GDM1 (cell line): ENCODE measurements around the gene PDE4D.
"Not testable (repeated sequence)": the region's sequence is repeated elsewhere in the genome, so short reads cannot be mapped to it uniquely, and the experiment has no call there.

Source experiments
- DNase-seq: peaks from one replicate; lab custom pipeline; 2025; lab: John Stamatoyannopoulos, UW

PDE4D gene

GRCh38 chr5:59071755-59072549 is 821.6 kb downstream of the PDE4D start:
- DNase-seq = no peak

DNA sequence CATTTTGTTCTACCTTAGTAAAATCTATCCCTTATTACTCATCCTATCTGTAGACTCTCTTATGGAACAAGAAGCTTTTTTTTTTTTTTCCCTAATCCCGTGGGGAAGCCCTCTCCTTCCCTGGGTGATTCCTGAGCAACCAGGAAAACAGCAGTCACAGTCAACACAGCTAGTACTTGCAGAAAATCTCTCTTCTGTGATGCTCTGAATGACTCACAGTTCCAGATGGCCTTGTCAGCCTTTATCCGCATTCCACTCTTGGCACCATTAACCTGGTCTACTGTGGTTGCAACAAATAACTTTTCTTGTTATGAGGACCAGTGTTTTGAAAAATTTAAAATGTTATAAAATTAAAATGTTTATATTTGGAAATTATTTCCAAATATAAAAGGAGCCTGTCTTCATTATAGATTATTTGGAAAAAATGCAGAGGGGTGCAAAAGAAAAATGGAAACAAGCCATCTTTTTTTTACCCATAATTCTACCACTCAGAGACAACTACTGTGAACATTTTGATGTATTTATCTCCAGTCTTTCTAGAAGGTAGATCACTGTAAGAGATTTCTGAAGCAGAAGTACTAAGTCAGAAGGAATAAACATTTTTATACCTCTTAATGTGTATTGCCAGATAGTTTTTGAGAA is 824.0 kb downstream of the PDE4D start:
- DNase-seq = no peak

DNA sequence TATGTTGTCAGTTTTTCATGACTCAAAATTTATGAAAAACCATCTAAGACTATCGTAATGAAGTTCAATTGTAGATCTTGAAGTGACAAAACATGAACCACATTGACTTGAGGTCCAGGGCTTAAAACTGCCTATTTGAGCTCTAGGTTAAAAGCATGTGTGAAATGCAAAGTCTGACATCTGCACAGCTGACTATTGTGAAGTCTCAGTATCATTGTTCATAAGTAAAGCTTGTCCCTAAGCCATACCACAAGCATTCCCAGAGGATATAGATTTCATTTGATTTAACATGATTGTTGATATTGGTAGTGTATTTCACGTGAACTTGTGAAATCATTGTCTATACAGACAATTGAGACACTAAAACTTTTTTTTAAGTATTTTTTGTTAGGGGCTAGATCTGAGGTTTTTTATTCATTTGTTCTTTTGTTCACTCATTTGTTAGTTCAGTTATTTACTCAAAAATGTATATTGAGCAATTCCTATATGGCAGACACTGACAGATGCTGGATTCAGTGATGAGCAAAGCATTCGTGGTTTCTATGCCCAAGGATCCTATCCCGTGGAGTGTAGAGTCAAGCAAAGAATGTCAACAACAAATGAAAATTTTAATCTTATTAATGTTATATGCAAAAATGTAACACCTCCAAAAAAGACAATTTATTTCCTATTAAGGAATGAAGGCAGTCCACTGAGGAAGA is 825.4 kb downstream of the PDE4D start:
- no peak for DNase-seq

DNA sequence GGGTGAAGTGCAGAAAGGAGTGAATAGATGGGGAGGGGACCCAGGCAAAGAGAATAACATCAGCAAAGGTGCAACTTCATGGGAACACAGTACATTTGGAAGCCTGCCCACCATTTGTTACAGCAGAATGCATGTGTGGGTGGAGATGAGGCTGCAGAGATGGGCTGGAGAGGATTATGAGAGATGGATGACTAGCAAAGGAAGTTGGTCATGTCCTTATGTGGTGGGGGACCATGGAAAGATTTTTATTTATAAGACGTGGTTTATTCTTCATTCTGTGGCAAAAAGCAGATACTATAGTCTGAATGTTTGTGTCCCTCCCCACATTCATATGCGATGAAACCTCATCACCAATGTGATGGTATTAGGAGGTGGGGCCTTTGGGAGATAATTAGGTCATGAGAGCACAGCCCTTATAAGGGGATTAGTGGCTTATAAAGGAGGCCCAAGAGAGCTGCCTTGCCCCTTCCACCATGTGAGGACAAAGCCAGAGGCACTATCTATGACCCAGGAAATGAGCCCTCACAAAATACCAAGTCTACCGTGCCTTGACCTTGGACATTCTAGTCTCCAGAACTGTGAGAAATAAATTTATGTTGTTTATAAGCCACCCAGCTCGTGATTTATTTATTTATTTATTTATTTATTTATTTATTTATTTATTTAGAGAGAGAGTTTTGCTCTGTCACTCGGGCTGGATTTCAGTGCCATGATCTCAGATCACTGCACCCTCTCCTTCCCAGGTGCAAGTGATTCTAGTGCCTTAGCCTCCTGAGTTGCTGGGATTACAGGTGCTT is 827.0 kb downstream of the PDE4D start:
- no peak for DNase-seq

DNA sequence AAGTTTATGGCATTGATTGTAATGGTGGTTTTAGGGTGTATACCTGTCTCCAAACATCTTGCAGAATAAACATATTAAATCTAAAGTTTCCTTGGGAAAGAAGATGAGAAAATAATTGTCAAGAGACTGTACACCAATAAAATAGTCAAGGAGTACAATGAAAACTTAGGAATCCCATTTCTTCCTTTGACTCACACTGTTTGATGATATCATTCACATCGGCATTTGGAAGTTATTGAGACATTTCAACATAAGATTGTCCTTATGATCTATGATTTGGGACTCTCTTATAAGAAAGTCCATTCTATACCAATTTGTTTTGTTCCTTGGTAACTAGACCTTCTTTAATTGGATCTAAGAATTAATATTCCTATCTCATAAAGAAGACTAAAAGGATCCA is 828.0 kb downstream of the PDE4D start:
- no peak for DNase-seq

GRCh38 chr5:59064293-59064692 is 829.2 kb downstream of the PDE4D start:
- DNase-seq = no peak

GRCh38 chr5:59062986-59063683 is 830.4 kb downstream of the PDE4D start:
- DNase-seq = no peak

GRCh38 chr5:59061377-59061776 is 832.1 kb downstream of the PDE4D start:
- DNase-seq = no peak

DNA sequence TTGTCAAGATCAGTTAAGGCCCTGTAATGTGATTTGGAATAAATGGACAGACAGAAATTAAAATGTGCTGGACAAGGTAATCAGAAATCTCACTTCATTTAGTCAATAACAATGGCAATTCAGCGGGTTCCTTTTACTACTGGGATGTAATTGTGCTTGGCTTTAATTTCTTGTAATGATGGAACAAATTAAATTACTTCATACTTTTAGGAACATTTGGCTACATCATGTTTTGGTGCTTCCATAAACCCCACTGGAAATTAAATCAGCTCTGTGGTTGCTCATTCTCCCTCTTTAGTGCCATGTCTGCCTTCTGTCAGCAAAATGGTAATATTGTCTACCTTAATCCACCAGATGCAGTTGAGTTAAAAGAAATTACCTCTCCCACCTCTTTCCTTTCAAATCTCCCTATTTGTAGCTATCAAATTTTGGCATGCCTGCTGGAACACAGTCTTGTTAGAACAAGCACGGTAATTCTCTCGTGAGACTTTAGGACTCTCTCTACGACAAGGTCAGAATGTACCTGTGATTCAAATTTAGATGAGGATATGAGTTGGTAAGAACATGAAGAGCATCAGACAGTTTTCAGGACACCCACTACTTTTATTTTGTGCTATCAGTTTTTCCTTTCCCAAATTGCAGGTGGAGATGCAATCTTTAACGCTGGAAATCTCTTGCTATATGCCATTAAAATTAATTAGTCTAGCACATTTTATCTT is 834.4 kb downstream of the PDE4D start:
- DNase-seq = no peak

- no peak for DNase-seq
These were observed 835.3 kb downstream of the PDE4D start for GRCh38 chr5:59058237-59058636.

DNA sequence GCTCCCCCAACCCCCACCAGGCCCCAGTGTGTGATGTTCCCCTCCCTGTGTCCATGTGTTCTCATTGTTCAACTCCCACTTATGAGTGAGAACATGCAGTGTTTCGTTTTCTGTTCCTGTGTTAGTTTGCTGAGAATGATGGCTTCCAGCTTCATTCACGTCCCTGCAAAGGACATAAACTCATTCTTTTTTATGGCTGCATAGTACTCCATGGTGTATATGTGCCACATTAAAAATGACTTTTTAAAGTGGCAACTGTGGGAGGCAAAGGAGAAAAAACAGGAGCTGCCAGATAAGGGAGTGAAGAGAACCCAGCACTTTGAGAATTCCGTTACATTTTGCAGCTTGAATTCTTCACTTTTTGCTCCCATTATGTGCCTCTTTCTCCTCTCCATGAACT is 836.9 kb downstream of the PDE4D start:
- DNase-seq = not testable (repeated sequence)

GRCh38 chr5:59055745-59056448 is 837.6 kb downstream of the PDE4D start:
- DNase-seq = no peak

DNA sequence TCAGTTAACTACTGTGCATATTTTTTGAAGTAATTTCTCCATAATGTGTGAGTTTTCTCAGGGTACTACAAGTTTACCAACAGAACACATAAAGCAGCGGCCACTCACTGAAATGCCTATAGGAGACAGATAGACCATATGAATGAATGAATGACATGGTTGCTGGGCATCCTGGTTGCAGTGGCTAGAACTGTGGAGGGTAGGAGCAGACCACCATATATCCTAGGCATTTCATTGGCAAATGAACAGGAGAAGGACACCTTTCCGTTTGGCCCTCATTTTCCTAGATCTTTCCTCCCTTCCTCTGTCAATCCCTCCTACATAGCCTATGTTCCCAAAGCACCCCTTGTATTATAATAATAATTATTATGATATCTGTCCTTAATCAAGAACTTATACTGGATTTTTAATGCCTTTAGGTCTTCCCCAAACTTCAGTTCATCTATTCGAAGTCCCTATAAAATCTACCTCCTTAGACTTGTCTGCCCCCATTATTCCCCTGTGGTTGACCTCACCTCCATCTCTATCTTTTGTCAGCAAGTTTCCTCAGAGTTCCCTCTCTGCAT is 838.5 kb downstream of the PDE4D start:
- no peak for DNase-seq

- DNase-seq = no peak
These were observed 841.6 kb downstream of the PDE4D start for GRCh38 chr5:59051951-59052350.

DNA sequence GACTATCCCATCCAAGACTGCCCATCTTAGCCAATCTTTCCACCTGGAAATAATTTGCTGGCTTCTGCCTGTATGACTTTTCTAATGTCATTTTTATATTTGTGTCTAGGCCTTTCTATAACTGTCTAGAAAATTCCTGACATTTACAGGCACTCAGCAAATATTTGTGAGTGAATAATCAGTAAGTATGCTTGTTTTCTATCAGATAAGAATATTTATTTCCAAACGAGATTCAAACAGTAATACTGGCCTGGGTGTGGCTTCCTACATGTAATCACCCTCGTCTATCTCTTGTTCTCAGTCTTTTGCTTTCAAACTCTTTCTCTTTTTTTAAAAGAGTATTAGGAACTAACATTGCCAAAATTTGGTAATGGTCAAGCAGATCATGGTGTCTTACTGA is 844.4 kb downstream of the PDE4D start:
- DNase-seq = no peak

- DNase-seq = no peak
These were observed 851.1 kb downstream of the PDE4D start for GRCh38 chr5:59042201-59043055.

DNA sequence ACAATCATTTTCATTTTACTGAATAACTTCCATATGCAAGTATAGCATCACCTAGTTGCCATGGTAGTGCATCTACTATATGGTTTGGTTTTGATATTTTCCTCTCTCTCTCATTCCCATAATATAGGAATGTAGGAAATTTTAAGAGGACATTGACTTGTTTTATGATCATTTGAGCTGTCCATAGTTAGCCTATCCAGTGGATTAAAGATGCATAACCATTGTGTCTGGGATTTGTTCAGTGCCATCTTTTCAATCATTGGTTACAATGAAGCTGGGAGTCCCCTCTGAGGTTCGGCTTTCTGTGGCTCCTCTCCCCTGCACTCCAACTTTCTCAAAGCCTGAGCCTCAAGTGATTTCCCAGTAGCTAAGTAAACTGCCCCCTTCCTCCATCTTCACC is 852.2 kb downstream of the PDE4D start:
- DNase-seq = no peak

DNA sequence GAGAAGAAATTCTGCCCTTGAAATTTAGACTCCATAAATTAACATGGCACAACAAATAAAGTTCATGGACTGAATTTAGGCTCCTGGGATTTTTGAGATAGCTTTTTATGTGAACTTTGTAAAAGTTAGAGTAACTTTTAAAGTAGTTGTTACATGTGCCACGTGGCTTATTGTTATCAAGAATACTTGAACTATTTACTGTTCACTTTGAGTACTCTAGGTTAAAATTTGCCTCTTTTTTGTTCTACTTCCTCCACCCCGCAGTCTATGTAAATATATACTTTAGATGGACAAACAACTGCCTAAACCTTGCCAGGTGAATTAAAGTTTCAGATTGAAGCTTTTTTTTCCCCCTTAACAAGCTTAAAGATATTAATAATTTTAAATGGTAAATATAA is 852.7 kb downstream of the PDE4D start:
- DNase-seq = no peak
